ENCODE data around the gene SGO2.

GRCh38 chr2:200496696-200497095, 29.3 kb upstream of the SGO2 start:
- no peak for TF ChIP-seq CTCF (IDR thresholded peaks at IDR 0.05; ENCODE audit: insufficient read depth, low read length, poor library complexity, severe bottlenecking)
- no peak for TF ChIP-seq EZH2phosphoT487 (conservative IDR thresholded peaks at IDR 0.05; ENCODE audit: low read length)

All from SU-DHL-6 (cell line).